Neural progenitor cell (in vitro differentiated cells): ENCODE measurements around the gene AIMP1. TPM values are rescaled to one million over a fixed set of nuclear protein-coding genes. Genes with fewer than 3 reads are reported as not detected.

Source experiments
- DNase-seq: peaks from one replicate; pipeline ENCODE4 v3.0.0-alpha.2; 2016; ENCODE audit warnings: low spot score
- H2AFZ ChIP-seq: fragments of 200-600 bp; sonication (generic); replicated peaks from 2 replicates; pipeline ENCODE4 v1.6.1; 2016; ENCODE audit warnings: antibody characterized with exemption
- H3F3A ChIP-seq: fragments of 200-600 bp; sonication (generic); 2 replicates; pipeline ENCODE4 v1.6.1; 2016; ENCODE audit warnings: antibody characterized with exemption, low read depth
- H3K27ac ChIP-seq: fragments of 200-600 bp; sonication (generic); 2 replicates; pipeline ENCODE4 v1.5.1; 2016; ENCODE audit warnings: mild to moderate bottlenecking
- H3K27me3 ChIP-seq: fragments of 200-600 bp; sonication (generic); 2 replicates; pipeline ENCODE4 v1.6.1; 2016; ENCODE audit warnings: mild to moderate bottlenecking, moderate library complexity
- H3K36me3 ChIP-seq: fragments of 200-600 bp; sonication (generic); 2 replicates; pipeline ENCODE4 v1.5.1; 2016
- H3K4me1 ChIP-seq: fragments of 200-600 bp; sonication (generic); 2 replicates; pipeline ENCODE4 v1.6.1; 2016; ENCODE audit warnings: mixed run types
- H3K4me2 ChIP-seq: fragments of 200-600 bp; sonication (generic); 2 replicates; pipeline ENCODE4 v1.6.1; 2016
- H3K4me3 ChIP-seq: fragments of 200-600 bp; sonication (generic); 2 replicates; pipeline ENCODE4 v1.5.1; 2016
- H3K79me2 ChIP-seq: fragments of 200-600 bp; sonication (generic); 2 replicates; pipeline ENCODE4 v1.6.1; 2016; ENCODE audit warnings: low read depth
- H3K9ac ChIP-seq: fragments of 200-600 bp; sonication (generic); 2 replicates; pipeline ENCODE4 v1.6.1; 2016
- H3K9me3 ChIP-seq: fragments of 200-600 bp; sonication (generic); 2 replicates; pipeline ENCODE4 v1.5.1; 2016; ENCODE audit warnings: low read depth
- H4K20me1 ChIP-seq: fragments of 200-600 bp; sonication (generic); 2 replicates; pipeline ENCODE4 v1.6.1; 2016; ENCODE audit warnings: low read depth
- H3K27ac Mint-ChIP-seq: 3 replicates; pipeline ENCODE4 v1.8.0; 2021; ENCODE audit warnings: mixed read lengths
- H3K27me3 Mint-ChIP-seq: 2 replicates; pipeline ENCODE4 v1.8.0; 2022; ENCODE audit warnings: low read depth, mild to moderate bottlenecking, inconsistent platforms, moderate library complexity, mixed read lengths; ENCODE audit not compliant: insufficient read depth
- H3K36me3 Mint-ChIP-seq: 3 replicates; pipeline ENCODE4 v1.8.0; 2021; ENCODE audit warnings: mixed read lengths
- H3K4me1 Mint-ChIP-seq: 3 replicates; pipeline ENCODE4 v1.8.0; 2021; ENCODE audit warnings: mixed read lengths
- H3K4me3 Mint-ChIP-seq: 3 replicates; pipeline ENCODE4 v1.8.0; 2021; ENCODE audit warnings: mild to moderate bottlenecking, moderate library complexity, mixed read lengths
- H3K9me3 Mint-ChIP-seq: 3 replicates; pipeline ENCODE4 v1.8.0; 2020; ENCODE audit warnings: mixed read lengths
- EZH2 ChIP-seq: fragments of 200-600 bp; sonication (generic); IDR thresholded peaks from 2 replicates; pipeline ENCODE4 v1.6.1; 2017; ENCODE audit warnings: antibody characterized with exemption, mild to moderate bottlenecking, moderate library complexity
- EZH2phosphoT487 ChIP-seq: fragments of 200-600 bp; sonication (generic); IDR thresholded peaks from 2 replicates; pipeline ENCODE4 v1.6.1; 2017; ENCODE audit warnings: antibody characterized with exemption
- total RNA-seq: library from RNA; depleted of rRNA; stranded (reverse); fragments of >200 nt; gene quantifications from 2 replicates; pipeline ENCODE4 v1.2.3, GENCODE V29; 2015; ENCODE audit warnings: low replicate concordance
- TF ChIP-seq, protein P1 (sequence below): fragments of 200-600 bp; sonication (generic); IDR thresholded peaks from 2 replicates; pipeline ENCODE4 v1.5.1; 2017; ENCODE audit warnings: antibody characterized with exemption, mild to moderate bottlenecking

The AIMP1 gene
- total RNA-seq, 1 donor from 2014 or later, result 64.2 TPM

DNA sequence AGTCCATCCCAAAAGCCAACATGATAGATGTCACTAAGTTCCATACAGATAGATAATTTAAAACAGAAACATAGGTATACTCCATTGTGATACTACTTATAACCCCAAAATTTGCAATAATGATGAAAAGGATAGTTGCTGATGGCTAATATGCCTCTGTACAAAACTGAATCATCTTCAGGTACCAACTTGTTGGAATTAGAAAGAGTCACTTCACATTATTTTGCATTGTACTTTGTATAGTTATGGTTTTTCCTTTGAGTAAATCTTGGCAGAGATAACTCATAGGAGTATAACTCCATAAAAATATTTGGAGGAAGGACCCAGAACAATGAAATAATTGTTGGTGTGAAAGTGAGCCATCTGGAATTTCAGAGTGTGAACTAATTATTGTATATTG lies 34.7 kb downstream of the AIMP1 start:
- Histone ChIP-seq H3K9me3 (no peaks in the 10 kb centered on the region), H3K79me2 (no peaks in the 10 kb centered on the region), H3K4me1 (no peaks in the 10 kb centered on the region), H3K27me3 (no peaks in the 10 kb centered on the region), H3K4me3 (no peak overlapping the region), H3F3A (no peaks in the 10 kb centered on the region), H3K9ac (no peak overlapping the region), H2AFZ (no peak overlapping the region), H3K36me3 (peaks cover 8% of the 10 kb centered on the region), H3K4me2 (no peak overlapping the region), H4K20me1 (no peaks in the 10 kb centered on the region), H3K27ac (no peak overlapping the region)
- Mint-ChIP-seq H3K4me1 (no peaks in the 10 kb centered on the region), H3K27me3 (no peaks in the 10 kb centered on the region), H3K4me3 (no peak overlapping the region), H3K9me3 (no peaks in the 10 kb centered on the region), H3K27ac (no peak overlapping the region), H3K36me3 (peaks cover 5% of the 10 kb centered on the region)
- DNase-seq, result no peak
- TF ChIP-seq EZH2, result no peak
- no peak for TF ChIP-seq EZH2phosphoT487
- TF ChIP-seq, protein P1, sequence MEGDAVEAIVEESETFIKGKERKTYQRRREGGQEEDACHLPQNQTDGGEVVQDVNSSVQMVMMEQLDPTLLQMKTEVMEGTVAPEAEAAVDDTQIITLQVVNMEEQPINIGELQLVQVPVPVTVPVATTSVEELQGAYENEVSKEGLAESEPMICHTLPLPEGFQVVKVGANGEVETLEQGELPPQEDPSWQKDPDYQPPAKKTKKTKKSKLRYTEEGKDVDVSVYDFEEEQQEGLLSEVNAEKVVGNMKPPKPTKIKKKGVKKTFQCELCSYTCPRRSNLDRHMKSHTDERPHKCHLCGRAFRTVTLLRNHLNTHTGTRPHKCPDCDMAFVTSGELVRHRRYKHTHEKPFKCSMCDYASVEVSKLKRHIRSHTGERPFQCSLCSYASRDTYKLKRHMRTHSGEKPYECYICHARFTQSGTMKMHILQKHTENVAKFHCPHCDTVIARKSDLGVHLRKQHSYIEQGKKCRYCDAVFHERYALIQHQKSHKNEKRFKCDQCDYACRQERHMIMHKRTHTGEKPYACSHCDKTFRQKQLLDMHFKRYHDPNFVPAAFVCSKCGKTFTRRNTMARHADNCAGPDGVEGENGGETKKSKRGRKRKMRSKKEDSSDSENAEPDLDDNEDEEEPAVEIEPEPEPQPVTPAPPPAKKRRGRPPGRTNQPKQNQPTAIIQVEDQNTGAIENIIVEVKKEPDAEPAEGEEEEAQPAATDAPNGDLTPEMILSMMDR, result no peak

DNA sequence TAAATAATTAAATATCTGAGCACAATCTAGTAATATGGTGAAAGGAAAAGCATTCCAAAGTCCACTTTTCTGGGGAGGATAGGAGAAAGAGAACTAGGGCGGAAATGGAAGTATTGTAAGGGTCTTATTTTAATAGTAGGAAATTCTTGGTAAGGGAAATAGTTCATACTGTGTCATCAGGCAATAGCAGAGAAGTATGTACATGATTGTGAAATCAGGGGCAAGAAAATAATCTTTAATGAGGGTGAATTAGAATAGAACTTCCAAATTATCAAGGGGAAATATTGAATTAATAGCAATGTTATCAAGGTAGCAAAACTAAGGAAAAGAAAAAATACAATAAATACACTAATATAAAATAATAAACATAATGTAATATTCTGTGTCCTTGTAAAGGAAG lies 37.4 kb downstream of the AIMP1 start:
- Histone ChIP-seq H3K4me2 (no peak overlapping the region), H4K20me1 (no peaks in the 10 kb centered on the region), H3K79me2 (no peaks in the 10 kb centered on the region), H3K4me1 (no peaks in the 10 kb centered on the region), H3K27me3 (no peaks in the 10 kb centered on the region), H2AFZ (no peak overlapping the region), H3K4me3 (no peak overlapping the region), H3K27ac (no peak overlapping the region), H3K9ac (no peak overlapping the region), H3K9me3 (no peaks in the 10 kb centered on the region), H3F3A (no peaks in the 10 kb centered on the region), H3K36me3 (no peaks in the 10 kb centered on the region)
- H3K4me1 Mint-ChIP-seq, result no peaks in the 10 kb centered on the region
- H3K9me3 Mint-ChIP-seq, result no peaks in the 10 kb centered on the region
- no peaks in the 10 kb centered on the region for H3K36me3 Mint-ChIP-seq
- TF ChIP-seq, protein P1, result no peak
- no peak for TF ChIP-seq EZH2phosphoT487
- TF ChIP-seq EZH2, result no peak
- no peaks in the 10 kb centered on the region for H3K27me3 Mint-ChIP-seq
- no peak overlapping the region for H3K27ac Mint-ChIP-seq
- H3K4me3 Mint-ChIP-seq, result no peak overlapping the region
- no peak for DNase-seq

DNA sequence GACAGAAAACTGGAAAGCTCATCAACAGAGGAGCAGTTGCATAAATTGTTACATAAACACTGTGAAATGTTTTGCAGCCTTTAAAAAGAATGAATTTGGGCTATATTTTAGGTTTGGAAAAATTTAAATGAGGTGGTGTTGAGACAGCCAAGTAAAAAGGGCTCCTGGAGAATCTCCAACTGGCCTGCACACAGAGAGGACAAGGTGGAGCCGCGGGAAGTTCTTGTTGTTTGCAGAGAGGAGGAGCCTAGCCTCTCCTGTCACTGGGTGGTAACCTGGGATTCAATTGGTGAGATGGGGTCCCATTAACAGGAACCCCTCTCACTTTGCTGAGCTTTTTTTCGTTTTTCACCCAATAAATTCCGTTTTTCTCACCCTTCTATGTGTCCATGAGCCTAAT lies 38.8 kb downstream of the AIMP1 start:
- DNase-seq, result no peak

More for the DNA sequence above, 38.8 kb downstream of the AIMP1 start:
- Mint-ChIP-seq H3K27ac (no peak overlapping the region), H3K27me3 (no peaks in the 10 kb centered on the region), H3K4me3 (no peak overlapping the region), H3K4me1 (no peaks in the 10 kb centered on the region), H3K9me3 (no peaks in the 10 kb centered on the region), H3K36me3 (no peaks in the 10 kb centered on the region)
- no peaks in the 10 kb centered on the region for H3F3A ChIP-seq
- H3K9ac ChIP-seq, result no peak overlapping the region
- H2AFZ ChIP-seq, result no peak overlapping the region
- H3K79me2 ChIP-seq, result no peaks in the 10 kb centered on the region
- no peak overlapping the region for H3K27ac ChIP-seq
- no peak overlapping the region for H3K4me3 ChIP-seq
- no peaks in the 10 kb centered on the region for H3K9me3 ChIP-seq
- H3K27me3 ChIP-seq, result no peaks in the 10 kb centered on the region
- H3K4me1 ChIP-seq, result no peaks in the 10 kb centered on the region
- H3K36me3 ChIP-seq, result no peaks in the 10 kb centered on the region
- H4K20me1 ChIP-seq, result no peaks in the 10 kb centered on the region
- no peak overlapping the region for H3K4me2 ChIP-seq
- TF ChIP-seq, protein P1, result no peak
